HFFc6 (cell line): ENCODE data around the gene PIAS1. TPM values are rescaled to one million over a fixed set of nuclear protein-coding genes. Genes with fewer than 3 reads are reported as not detected.

Source experiments
- DNase-seq: peaks from one replicate; pipeline ENCODE4 v3.0.0-alpha.2; 2018
- H3K27ac Mint-ChIP-seq: 2 replicates; pipeline ENCODE4 v1.8.0; 2020; ENCODE audit warnings: mild to moderate bottlenecking, mixed read lengths
- H3K27me3 Mint-ChIP-seq: 2 replicates; pipeline ENCODE4 v1.8.0; 2021; ENCODE audit warnings: mild to moderate bottlenecking, moderate library complexity, mixed read lengths; ENCODE audit not compliant: insufficient read depth
- H3K36me3 Mint-ChIP-seq: 2 replicates; pipeline ENCODE4 v1.8.0; 2021; ENCODE audit warnings: low read depth, mixed read lengths
- H3K4me1 Mint-ChIP-seq: 2 replicates; pipeline ENCODE4 v1.8.0; 2020; ENCODE audit warnings: low read depth, mixed read lengths
- H3K4me3 Mint-ChIP-seq: 2 replicates; pipeline ENCODE4 v1.8.0; 2020; ENCODE audit warnings: mild to moderate bottlenecking, moderate library complexity, mixed read lengths
- H3K9me3 Mint-ChIP-seq: 2 replicates; pipeline ENCODE4 v1.8.0; 2020; ENCODE audit warnings: mild to moderate bottlenecking, mixed read lengths
- total RNA-seq, 6 experiments: library from RNA; stranded (reverse); fragmentation: NEBNext Ultra II Directional; extraction: Animal tissue kit (Norgen Biotek cat#: 25700); gene quantifications; 2 replicates in 1 of 6; 3 replicates in 5 of 6; pipeline ENCODE4 v1.2.3, GENCODE V29; 2021
- TF ChIP-seq, protein P1 (sequence below): fragments of 200-600 bp; sonication (generic); IDR thresholded peaks from 2 replicates; pipeline ENCODE4 v1.5.0; 2021; ENCODE audit warnings: antibody characterized with exemption, mild to moderate bottlenecking

Gene PIAS1
- total RNA-seq, 6 experiments from 2014 or later: 23.7 to 31.8 (median 27.6) TPM

GRCh38 chr15:68103603-68104002 is 49.5 kb downstream of the PIAS1 start:
- no peaks in the 10 kb centered on the region for H3K9me3 Mint-ChIP-seq
- no peak overlapping the region for H3K4me3 Mint-ChIP-seq
- H3K27me3 Mint-ChIP-seq: peaks cover 2% of the 10 kb centered on the region
- peaks cover 33% of the 10 kb centered on the region for H3K36me3 Mint-ChIP-seq
- H3K4me1 Mint-ChIP-seq: peaks cover 43% of the 10 kb centered on the region
- TF ChIP-seq, protein P1, sequence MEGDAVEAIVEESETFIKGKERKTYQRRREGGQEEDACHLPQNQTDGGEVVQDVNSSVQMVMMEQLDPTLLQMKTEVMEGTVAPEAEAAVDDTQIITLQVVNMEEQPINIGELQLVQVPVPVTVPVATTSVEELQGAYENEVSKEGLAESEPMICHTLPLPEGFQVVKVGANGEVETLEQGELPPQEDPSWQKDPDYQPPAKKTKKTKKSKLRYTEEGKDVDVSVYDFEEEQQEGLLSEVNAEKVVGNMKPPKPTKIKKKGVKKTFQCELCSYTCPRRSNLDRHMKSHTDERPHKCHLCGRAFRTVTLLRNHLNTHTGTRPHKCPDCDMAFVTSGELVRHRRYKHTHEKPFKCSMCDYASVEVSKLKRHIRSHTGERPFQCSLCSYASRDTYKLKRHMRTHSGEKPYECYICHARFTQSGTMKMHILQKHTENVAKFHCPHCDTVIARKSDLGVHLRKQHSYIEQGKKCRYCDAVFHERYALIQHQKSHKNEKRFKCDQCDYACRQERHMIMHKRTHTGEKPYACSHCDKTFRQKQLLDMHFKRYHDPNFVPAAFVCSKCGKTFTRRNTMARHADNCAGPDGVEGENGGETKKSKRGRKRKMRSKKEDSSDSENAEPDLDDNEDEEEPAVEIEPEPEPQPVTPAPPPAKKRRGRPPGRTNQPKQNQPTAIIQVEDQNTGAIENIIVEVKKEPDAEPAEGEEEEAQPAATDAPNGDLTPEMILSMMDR: no peak
- no peak overlapping the region for H3K27ac Mint-ChIP-seq
- no peak for DNase-seq

- H3K4me3 Mint-ChIP-seq: peak overlapping the region; percentile 17
- H3K9me3 Mint-ChIP-seq: no peaks in the 10 kb centered on the region
- DNase-seq: peak; percentile 4
- peaks cover 2% of the 10 kb centered on the region for H3K27me3 Mint-ChIP-seq
- H3K36me3 Mint-ChIP-seq: peaks cover 37% of the 10 kb centered on the region
- TF ChIP-seq, protein P1: no peak
- H3K4me1 Mint-ChIP-seq: peaks cover 26% of the 10 kb centered on the region
- peak overlapping the region; percentile 43 for H3K27ac Mint-ChIP-seq
These were observed 52.5 kb downstream of the PIAS1 start for GRCh38 chr15:68106656-68107055.

- Mint-ChIP-seq H3K4me3 (peak overlapping the region; percentile 17; the same call in 1 of the 2 replicates), H3K9me3 (no peaks in the 10 kb centered on the region), H3K27ac (peak overlapping the region; percentile 43), H3K4me1 (peaks cover 31% of the 10 kb centered on the region), H3K36me3 (peaks cover 34% of the 10 kb centered on the region), H3K27me3 (peaks cover 2% of the 10 kb centered on the region)
- TF ChIP-seq, protein P1: no peak
- no peak for DNase-seq
These were observed 53.0 kb downstream of the PIAS1 start for GRCh38 chr15:68107142-68107541.

- TF ChIP-seq, protein P1: no peak
- Mint-ChIP-seq H3K4me3 (no peak overlapping the region), H3K27ac (no peak overlapping the region), H3K9me3 (no peaks in the 10 kb centered on the region), H3K36me3 (peaks cover 10% of the 10 kb centered on the region), H3K4me1 (peaks cover 52% of the 10 kb centered on the region), H3K27me3 (no peaks in the 10 kb centered on the region)
- DNase-seq: no peak
These were observed 58.6 kb downstream of the PIAS1 start for GRCh38 chr15:68112706-68113105.

DNA sequence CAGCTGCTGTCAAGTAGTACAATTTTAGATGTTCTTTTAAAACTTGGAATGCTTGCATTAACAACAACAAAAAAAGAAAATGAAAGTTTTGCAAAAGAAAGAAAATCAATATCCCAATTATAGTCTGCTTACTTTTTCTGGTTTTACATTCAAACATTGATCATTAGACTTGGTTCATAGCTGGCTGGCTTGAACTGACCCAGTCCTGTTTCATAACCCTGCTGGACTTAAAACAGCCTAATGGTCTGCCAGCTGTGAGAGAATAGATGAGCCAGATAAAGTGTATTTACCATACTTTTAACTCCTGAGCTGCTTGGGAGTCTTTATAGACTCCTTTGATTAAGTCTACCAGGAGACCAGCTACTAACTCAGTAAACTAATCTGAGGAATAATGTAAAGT is 59.2 kb downstream of the PIAS1 start:
- Mint-ChIP-seq H3K4me1 (peaks cover 48% of the 10 kb centered on the region), H3K4me3 (peak overlapping the region; percentile 87), H3K9me3 (no peaks in the 10 kb centered on the region), H3K27ac (peak overlapping the region; percentile 84), H3K36me3 (peaks cover 7% of the 10 kb centered on the region), H3K27me3 (no peaks in the 10 kb centered on the region)
- DNase-seq: peak; percentile 16
- TF ChIP-seq, protein P1: no peak

GRCh38 chr15:68113751-68114150 is 59.6 kb downstream of the PIAS1 start:
- TF ChIP-seq, protein P1: no peak
- peaks cover 7% of the 10 kb centered on the region for H3K36me3 Mint-ChIP-seq
- no peak for DNase-seq
- H3K4me3 Mint-ChIP-seq: peak overlapping the region; percentile 87
- peaks cover 44% of the 10 kb centered on the region for H3K4me1 Mint-ChIP-seq
- H3K9me3 Mint-ChIP-seq: no peaks in the 10 kb centered on the region
- H3K27ac Mint-ChIP-seq: peak overlapping the region; percentile 84
- H3K27me3 Mint-ChIP-seq: no peaks in the 10 kb centered on the region
